Gastroesophageal sphincter (tissue), 4 donors: ENCODE results near the gene CYRIA. TPM values are rescaled to one million over a fixed set of nuclear protein-coding genes. Genes with fewer than 3 reads are reported as not detected.

Experiments
- ATAC-seq: fragments of 150-250 bp; one replicate; pipeline ENCODE4 v1.9.1; 2016; ENCODE audit warnings: mild to moderate bottlenecking, moderate library complexity
- H3K27ac ChIP-seq, 4 donors: fragments of 200-600 bp; sonication (generic) in 3 of 4; 1 replicate in 3 of 4; 2 replicates in 1 of 4; pipeline ENCODE4 v1.5.1; 2016 to 2019
- H3K27me3 ChIP-seq: fragments of 200-600 bp; sonication (generic); one replicate; pipeline ENCODE4 v1.5.1; 2019
- H3K36me3 ChIP-seq, 2 donors: fragments of 200-600 bp; sonication (generic); one replicate each; pipeline ENCODE4 v1.5.1; 2019; ENCODE audit warnings: control low read depth in 1 of 2
- H3K4me1 ChIP-seq, 3 donors: fragments of 200-600 bp; sonication (generic); 1 replicate in 2 of 3; 2 replicates in 1 of 3; pipeline ENCODE4 v1.5.1; 2016 to 2019; ENCODE audit warnings: control low read depth in 2 of 3
- H3K4me3 ChIP-seq, 2 donors: fragments of 200-600 bp; sonication (generic); one replicate each; pipeline ENCODE4 v1.5.1; 2019; ENCODE audit warnings: mild to moderate bottlenecking in 1 of 2, moderate library complexity in 1 of 2
- H3K9me3 ChIP-seq, 3 donors: fragments of 200-600 bp; sonication (generic); one replicate each; pipeline ENCODE4 v1.5.1; 2017 to 2019; ENCODE audit warnings: control low read depth in 2 of 3
- CTCF ChIP-seq, 4 experiments: fragments of 200-600 bp in 2 of 4; fragments of 450-650 bp in 2 of 4; sonication (generic) in 1 of 4; IDR thresholded peaks; one replicate each; pipeline ENCODE4 v1.5.1; 2017 to 2019; ENCODE audit warnings: antibody characterized with exemption in 4 of 4, mild to moderate bottlenecking in 2 of 4, moderate library complexity in 2 of 4
- EP300 ChIP-seq: sonication (generic); formaldehyde crosslinking; IDR thresholded peaks from one replicate; pipeline ENCODE4 v1.6.1; 2017; ENCODE audit warnings: antibody characterized with exemption, mild to moderate bottlenecking
- POLR2A ChIP-seq, 2 donors: fragments of 450-650 bp; IDR thresholded peaks; one replicate each; pipeline ENCODE4 v1.6.1; 2017; ENCODE audit warnings: antibody characterized with exemption in 2 of 2, mild to moderate bottlenecking in 2 of 2, moderate library complexity in 1 of 2
- POLR2AphosphoS5 ChIP-seq: sonication (generic); formaldehyde crosslinking; IDR thresholded peaks from one replicate; pipeline ENCODE4 v1.6.1; 2017; ENCODE audit warnings: antibody characterized with exemption
- WGBS, 2 donors: methylation state at CpG; one replicate each; pipeline ENCODE4 v1.1.5; 2018; ENCODE audit warnings: low coverage in 1 of 2; 5-methylcytosine and 5-hydroxymethylcytosine counted together
- total RNA-seq, 4 donors: library from RNA; depleted of rRNA; stranded (reverse); fragments of >200 nt; gene quantifications; one replicate each; pipeline ENCODE4 v1.1.0, GENCODE V29; 2016

Gene CYRIA
- total RNA-seq, 4 donors from 2014 or later: 9.3 to 20.7 (median 13.4) TPM

GRCh38 chr2:16656784-16657391 is 8.7 kb downstream of the CYRIA start:
- TF ChIP-seq EP300 (no peak), CTCF (IDR thresholded peaks at IDR 0.05) (no peak), POLR2A (IDR thresholded peaks at IDR 0.05) (no peak), POLR2AphosphoS5 (no peak)
- Histone ChIP-seq H3K27ac (peak overlapping the region in 3 of 4 donors; percentile 5 to 43 (median 43)), H3K4me1 (peaks cover 10 to 99% (median 33%) of the 10 kb centered on the region in 3 donors), H3K9me3 (no peaks in the 10 kb centered on the region), H3K27me3 (no peaks in the 10 kb centered on the region), H3K36me3 (no peaks in the 10 kb centered on the region), H3K4me3 (no peak overlapping the region)
- peak; percentile 54 for ATAC-seq
- WGBS, 2 donors: 42 to 56% methylated on average over 7 to 8 of the region's 8 CpGs

- peaks cover 13 to 99% (median 35%) of the 10 kb centered on the region in 3 donors for H3K4me1 ChIP-seq
Observed at GRCh38 chr2:16655905-16656642, 9.6 kb downstream of the CYRIA start.

GRCh38 chr2:16655445-16655837 is 10.2 kb downstream of the CYRIA start:
- ATAC-seq: no peak

More at GRCh38 chr2:16655905-16656642, 9.6 kb downstream of the CYRIA start:
- H3K4me3 ChIP-seq: no peak overlapping the region
- H3K27me3 ChIP-seq: no peaks in the 10 kb centered on the region
- no peaks in the 10 kb centered on the region for H3K9me3 ChIP-seq
- no peak for ATAC-seq
- peak overlapping the region in 3 of 4 donors; percentile 5 to 43 (median 10) for H3K27ac ChIP-seq
- no peak for TF ChIP-seq CTCF (IDR thresholded peaks at IDR 0.05)
- 94 to 97% methylated on average over 2 to 3 of the region's 4 CpGs for WGBS, 2 donors
- no peaks in the 10 kb centered on the region for H3K36me3 ChIP-seq

GRCh38 chr2:16654833-16655444 is 10.7 kb downstream of the CYRIA start:
- Histone ChIP-seq H3K4me1 (peaks cover 15 to 98% (median 42%) of the 10 kb centered on the region in 3 donors), H3K27ac (peak overlapping the region in 1 of 4 donors; percentile 33), H3K4me3 (no peak overlapping the region), H3K9me3 (no peaks in the 10 kb centered on the region), H3K36me3 (no peaks in the 10 kb centered on the region), H3K27me3 (no peaks in the 10 kb centered on the region)
- no peak for TF ChIP-seq EP300
- no peak for TF ChIP-seq CTCF (IDR thresholded peaks at IDR 0.05)
- TF ChIP-seq POLR2AphosphoS5: no peak
- TF ChIP-seq POLR2A (IDR thresholded peaks at IDR 0.05): no peak
- 57% methylated on average over 3 to 4 of the region's 4 CpGs for WGBS, 2 donors
- ATAC-seq: no peak

More at GRCh38 chr2:16655445-16655837, 10.2 kb downstream of the CYRIA start:
- H3K36me3 ChIP-seq: no peaks in the 10 kb centered on the region
- H3K4me3 ChIP-seq: no peak overlapping the region
- no peaks in the 10 kb centered on the region for H3K27me3 ChIP-seq
- H3K9me3 ChIP-seq: no peaks in the 10 kb centered on the region
- peaks cover 15 to 98% (median 39%) of the 10 kb centered on the region in 3 donors for H3K4me1 ChIP-seq
- TF ChIP-seq POLR2A (IDR thresholded peaks at IDR 0.05): no peak
- no peak for TF ChIP-seq CTCF (IDR thresholded peaks at IDR 0.05)
- TF ChIP-seq POLR2AphosphoS5: no peak
- no peak for TF ChIP-seq EP300
- peak overlapping the region in 1 of 4 donors; percentile 33 for H3K27ac ChIP-seq
- 84 to 94% methylated on average over 4 to 6 of the region's 6 CpGs for WGBS, 2 donors
